GM23338 (cell line): Measurements from ENCODE around the gene BPIFA2. TPM values are rescaled to one million over a fixed set of nuclear protein-coding genes. Genes with fewer than 3 reads are reported as not detected.

Source experiments
- ATAC-seq: fragments of 200-7000 bp; cut with Tn5 transposase; 3 replicates; pipeline ENCODE4 v1.9.1; 2020
- DNase-seq: peaks from one replicate; pipeline ENCODE4 v3.0.0-alpha.2; 2015; ENCODE audit warnings: low spot score
- H2AFZ ChIP-seq: fragments of 200-600 bp; sonication (generic); 2 replicates; pipeline ENCODE4 v1.8.0; 2016; ENCODE audit warnings: antibody characterized with exemption, mild to moderate bottlenecking, moderate library complexity
- H3F3A ChIP-seq: fragments of 200-600 bp; sonication (generic); replicated peaks from 2 replicates; pipeline ENCODE4 v1.8.0; 2017; ENCODE audit warnings: antibody characterized with exemption, mixed run types, low read depth
- H3K27ac ChIP-seq: fragments of 200-600 bp; sonication (generic); 2 replicates; pipeline ENCODE4 v1.6.1; 2016; ENCODE audit warnings: low read depth
- H3K27me3 ChIP-seq: fragments of 200-600 bp; sonication (generic); 2 replicates; pipeline ENCODE4 v1.8.0; 2016; ENCODE audit warnings: mild to moderate bottlenecking, mixed run types, moderate library complexity; ENCODE audit not compliant: insufficient read depth
- H3K36me3 ChIP-seq: fragments of 200-600 bp; sonication (generic); 2 replicates; pipeline ENCODE4 v1.8.0; 2016; ENCODE audit warnings: mild to moderate bottlenecking; ENCODE audit not compliant: insufficient read depth
- H3K4me1 ChIP-seq: fragments of 200-600 bp; sonication (generic); 2 replicates; pipeline ENCODE4 v1.8.0; 2016; ENCODE audit warnings: mild to moderate bottlenecking, moderate library complexity; ENCODE audit not compliant: insufficient read depth
- H3K4me2 ChIP-seq: fragments of 200-600 bp; sonication (generic); 2 replicates; pipeline ENCODE4 v1.7.1; 2017; ENCODE audit warnings: mixed run types
- H3K4me3 ChIP-seq: fragments of 200-600 bp; sonication (generic); 2 replicates; pipeline ENCODE4 v1.6.1; 2016; ENCODE audit warnings: mixed run types
- H3K79me2 ChIP-seq: fragments of 200-600 bp; sonication (generic); replicated peaks from 2 replicates; pipeline ENCODE4 v1.8.0; 2017; ENCODE audit warnings: mild to moderate bottlenecking; ENCODE audit not compliant: insufficient read depth
- H3K9me2 ChIP-seq: fragments of 200-600 bp; sonication (generic); 2 replicates; pipeline ENCODE4 v1.8.0; 2017; ENCODE audit not compliant: insufficient read depth
- H4K20me1 ChIP-seq: fragments of 200-600 bp; sonication (generic); replicated peaks from 2 replicates; pipeline ENCODE4 v1.8.0; 2017; ENCODE audit warnings: mild to moderate bottlenecking; ENCODE audit not compliant: insufficient read depth
- H3K27ac Mint-ChIP-seq: 2 replicates; pipeline ENCODE4 v1.8.0; 2020; ENCODE audit warnings: inconsistent platforms, mild to moderate bottlenecking, moderate library complexity, mixed read lengths
- H3K27me3 Mint-ChIP-seq: 3 replicates; pipeline ENCODE4 v1.8.0; 2022; ENCODE audit warnings: low read depth, mild to moderate bottlenecking, moderate library complexity, mixed read lengths, inconsistent platforms; ENCODE audit not compliant: insufficient read depth, poor library complexity
- H3K36me3 Mint-ChIP-seq: 3 replicates; pipeline ENCODE4 v1.8.0; 2021; ENCODE audit warnings: low read depth, mild to moderate bottlenecking, inconsistent platforms, moderate library complexity, mixed read lengths
- H3K4me1 Mint-ChIP-seq: 3 replicates; pipeline ENCODE4 v1.8.0; 2020; ENCODE audit warnings: mild to moderate bottlenecking, inconsistent platforms, mixed read lengths
- H3K4me3 Mint-ChIP-seq: 3 replicates; pipeline ENCODE4 v1.8.0; 2021; ENCODE audit warnings: moderate library complexity, mild to moderate bottlenecking, inconsistent platforms, mixed read lengths
- H3K9me3 Mint-ChIP-seq: 3 replicates; pipeline ENCODE4 v1.8.0; 2020; ENCODE audit warnings: moderate library complexity, mild to moderate bottlenecking, inconsistent platforms, mixed read lengths
- CREB1 ChIP-seq: fragments of 250-450 bp; sonication (Bioruptor Pico); IDR thresholded peaks from 2 replicates; pipeline ENCODE4 v1.5.0; 2020; ENCODE audit warnings: low read depth, mild to moderate bottlenecking, moderate library complexity
- CTCF ChIP-seq, 2 experiments: fragments of 200-600 bp in 1 of 2; sonication (generic) in 1 of 2; conservative IDR thresholded peaks; 2 replicates each; pipeline versions ENCODE4 v1.5.1 to v1.6.1; 2016 to 2017; ENCODE audit warnings: antibody characterized with exemption in 2 of 2, low read depth in 2 of 2, mild to moderate bottlenecking in 2 of 2, moderate library complexity in 1 of 2
- EZH2 ChIP-seq: fragments of 200-600 bp; sonication (generic); IDR thresholded peaks from one replicate; pipeline ENCODE4 v1.8.0; 2017; ENCODE audit warnings: antibody characterized with exemption, mild to moderate bottlenecking, low read depth; ENCODE audit not compliant: unreplicated experiment
- EZH2phosphoT487 ChIP-seq: fragments of 200-600 bp; sonication (generic); IDR thresholded peaks from one replicate; pipeline ENCODE4 v1.8.1; 2018; ENCODE audit warnings: antibody characterized with exemption; ENCODE audit not compliant: unreplicated experiment
- JUNB ChIP-seq: IDR thresholded peaks from one replicate; pipeline ENCODE4 v1.6.1; 2016; ENCODE audit warnings: antibody characterized with exemption; ENCODE audit not compliant: unreplicated experiment
- NANOG ChIP-seq: IDR thresholded peaks from 2 replicates; pipeline ENCODE4 v1.6.1; 2016; ENCODE audit warnings: antibody characterized with exemption, borderline replicate concordance
- POLR2AphosphoS5 ChIP-seq: IDR thresholded peaks from 2 replicates; pipeline ENCODE4 v1.6.1; 2016; ENCODE audit warnings: antibody characterized with exemption, low read depth
- REST ChIP-seq: IDR thresholded peaks from one replicate; pipeline ENCODE4 v1.6.1; 2018; ENCODE audit warnings: antibody characterized with exemption; ENCODE audit not compliant: unreplicated experiment
- STAT1 ChIP-seq: IDR thresholded peaks from one replicate; pipeline ENCODE4 v1.6.1; 2016; ENCODE audit warnings: antibody characterized with exemption; ENCODE audit not compliant: unreplicated experiment
- ZNF114 ChIP-seq: fragments of 250-450 bp; sonication (Bioruptor Pico); IDR thresholded peaks from 2 replicates; pipeline ENCODE4 v1.5.0; 2020; ENCODE audit warnings: mild to moderate bottlenecking, moderate library complexity
- ZNF331 ChIP-seq: fragments of 250-450 bp; sonication (Bioruptor Pico); IDR thresholded peaks from 2 replicates; pipeline ENCODE4 v1.5.0; 2020; ENCODE audit warnings: low read depth, mild to moderate bottlenecking, moderate library complexity
- ZNF462 ChIP-seq: fragments of 250-450 bp; sonication (Bioruptor Pico); IDR thresholded peaks from 2 replicates; pipeline ENCODE4 v1.5.0; 2020; ENCODE audit warnings: mild to moderate bottlenecking, moderate library complexity
- polyA plus RNA-seq: library from polyadenylated mRNA; unstranded; fragments of >200 nt; fragmentation: Nextera tagmentation; extraction: Ambion mirVana; gene quantifications from 2 replicates; pipeline ENCODE4 v1.2.1, GENCODE V29; 2016
- total RNA-seq: library from RNA; depleted of rRNA; stranded (reverse); fragments of >200 nt; shearing (Covaris generic); gene quantifications from 2 replicates; pipeline ENCODE4 v1.2.3, GENCODE V29; 2014
- TF ChIP-seq, protein P1 (sequence below): IDR thresholded peaks from 2 replicates; pipeline ENCODE4 v1.6.1; 2016; ENCODE audit warnings: antibody characterized with exemption

BPIFA2 gene
- total and polyA plus RNA-seq, 2 experiments from 2014 or later: not detected

- no peak overlapping the region for H3K4me3 Mint-ChIP-seq
- H3K4me1 Mint-ChIP-seq: no peaks in the 10 kb centered on the region
- no peak overlapping the region for H3K27ac ChIP-seq
- no peaks in the 10 kb centered on the region for H3K27me3 ChIP-seq
- no peaks in the 10 kb centered on the region for H3K79me2 ChIP-seq
- H3K4me1 ChIP-seq: no peaks in the 10 kb centered on the region
- no peak overlapping the region for H3K4me2 ChIP-seq
- no peak overlapping the region for H3K27ac Mint-ChIP-seq
- TF ChIP-seq REST (no peak), CREB1 (no peak), CTCF (conservative IDR thresholded peaks at IDR 0.05; ENCODE audit: low read depth in 2 of 2) (no peak), JUNB (no peak), EZH2 (no peak), ZNF114 (CRISPR knock-in tag) (no peak), ZNF331 (CRISPR knock-in tag) (no peak), EZH2phosphoT487 (no peak), POLR2AphosphoS5 (no peak), ZNF462 (CRISPR knock-in tag) (no peak), STAT1 (no peak), NANOG (no peak)
- TF ChIP-seq, protein P1, sequence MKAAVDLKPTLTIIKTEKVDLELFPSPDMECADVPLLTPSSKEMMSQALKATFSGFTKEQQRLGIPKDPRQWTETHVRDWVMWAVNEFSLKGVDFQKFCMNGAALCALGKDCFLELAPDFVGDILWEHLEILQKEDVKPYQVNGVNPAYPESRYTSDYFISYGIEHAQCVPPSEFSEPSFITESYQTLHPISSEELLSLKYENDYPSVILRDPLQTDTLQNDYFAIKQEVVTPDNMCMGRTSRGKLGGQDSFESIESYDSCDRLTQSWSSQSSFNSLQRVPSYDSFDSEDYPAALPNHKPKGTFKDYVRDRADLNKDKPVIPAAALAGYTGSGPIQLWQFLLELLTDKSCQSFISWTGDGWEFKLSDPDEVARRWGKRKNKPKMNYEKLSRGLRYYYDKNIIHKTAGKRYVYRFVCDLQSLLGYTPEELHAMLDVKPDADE: no peak
- ATAC-seq (no peak), DNase-seq (no peak)
- no peaks in the 10 kb centered on the region for H3K9me2 ChIP-seq
- no peaks in the 10 kb centered on the region for H3K36me3 Mint-ChIP-seq
- H4K20me1 ChIP-seq: no peaks in the 10 kb centered on the region
- no peak overlapping the region for H2AFZ ChIP-seq
- H3K36me3 ChIP-seq: no peaks in the 10 kb centered on the region
- H3K9me3 Mint-ChIP-seq: no peaks in the 10 kb centered on the region; the same call in 2 of the 3 replicates
- peaks cover 2% of the 10 kb centered on the region for H3K27me3 Mint-ChIP-seq
- no peaks in the 10 kb centered on the region for H3F3A ChIP-seq
- no peak overlapping the region for H3K4me3 ChIP-seq
These were observed 34.5 kb downstream of the BPIFA2 start for GRCh38 chr20:33202451-33202850.
